GM12892 (cell line): Measurements from ENCODE around the gene USF2.
A peak's percentile ranks its signal among the peaks of the same experiment; 100 is the strongest.

Source experiments
- DNase-seq: peaks from one replicate; pipeline ENCODE4 v3.0.0; 2011; ENCODE audit not compliant: insufficient read length
- FAIRE-seq: peaks from 2 replicates; lab custom pipeline; 2011; peaks lifted over from hg19 to GRCh38; lab: Jason Lieb, UNC
- POLR2A ChIP-seq: IDR thresholded peaks from 2 replicates; pipeline ENCODE4 v1.6.1; 2011; ENCODE audit warnings: low read depth, low read length, control low read depth
- POLR2AphosphoS5 ChIP-seq: IDR thresholded peaks from 2 replicates; pipeline ENCODE4 v1.6.1; 2011; ENCODE audit warnings: low read depth, low read length, control low read depth
- TAF1 ChIP-seq: IDR thresholded peaks from 2 replicates; pipeline ENCODE4 v1.6.1; 2011; ENCODE audit warnings: low read depth, mild to moderate bottlenecking, control low read depth, low read length, borderline replicate concordance

The USF2 gene

DNA sequence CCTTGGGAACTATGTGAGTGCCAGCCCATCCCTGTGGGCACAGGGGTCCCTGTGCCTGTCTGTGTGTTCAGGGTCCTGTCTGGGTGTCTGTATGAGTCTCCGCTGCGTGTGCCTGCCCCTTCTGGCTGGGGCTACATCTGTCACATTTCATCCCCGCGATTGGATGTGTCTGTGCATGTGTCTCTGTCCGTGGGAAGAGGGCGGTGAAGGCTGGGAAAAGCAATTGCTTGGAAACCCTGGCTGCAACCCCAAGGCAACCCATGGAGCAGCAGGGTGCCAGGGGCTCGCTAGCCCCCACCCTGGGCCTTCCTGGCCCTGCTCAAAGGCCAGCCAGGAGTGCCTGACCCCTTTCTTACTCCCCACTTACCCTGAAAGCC, 24.6 kb downstream of the USF2 start:
- DNase-seq (no peak), FAIRE-seq (no peak)
- TF ChIP-seq POLR2A: no peak
- TF ChIP-seq TAF1: no peak
- TF ChIP-seq POLR2AphosphoS5: no peak

GRCh38 chr19:35293808-35294207, 25.0 kb downstream of the USF2 start:
- DNase-seq (no peak), FAIRE-seq (no peak)
- TF ChIP-seq POLR2AphosphoS5 (no peak), TAF1 (no peak), POLR2A (no peak)

GRCh38 chr19:35294328-35294727, 25.6 kb downstream of the USF2 start:
- no peak for TF ChIP-seq POLR2A
- no peak for TF ChIP-seq POLR2AphosphoS5
- TF ChIP-seq TAF1: no peak
- no peak for FAIRE-seq
- DNase-seq: no peak

GRCh38 chr19:35294859-35295791, 26.4 kb downstream of the USF2 start:
- FAIRE-seq: peak; percentile 5
- no peak for TF ChIP-seq POLR2AphosphoS5
- TF ChIP-seq TAF1: no peak
- no peak for TF ChIP-seq POLR2A
- no peak for DNase-seq

DNA sequence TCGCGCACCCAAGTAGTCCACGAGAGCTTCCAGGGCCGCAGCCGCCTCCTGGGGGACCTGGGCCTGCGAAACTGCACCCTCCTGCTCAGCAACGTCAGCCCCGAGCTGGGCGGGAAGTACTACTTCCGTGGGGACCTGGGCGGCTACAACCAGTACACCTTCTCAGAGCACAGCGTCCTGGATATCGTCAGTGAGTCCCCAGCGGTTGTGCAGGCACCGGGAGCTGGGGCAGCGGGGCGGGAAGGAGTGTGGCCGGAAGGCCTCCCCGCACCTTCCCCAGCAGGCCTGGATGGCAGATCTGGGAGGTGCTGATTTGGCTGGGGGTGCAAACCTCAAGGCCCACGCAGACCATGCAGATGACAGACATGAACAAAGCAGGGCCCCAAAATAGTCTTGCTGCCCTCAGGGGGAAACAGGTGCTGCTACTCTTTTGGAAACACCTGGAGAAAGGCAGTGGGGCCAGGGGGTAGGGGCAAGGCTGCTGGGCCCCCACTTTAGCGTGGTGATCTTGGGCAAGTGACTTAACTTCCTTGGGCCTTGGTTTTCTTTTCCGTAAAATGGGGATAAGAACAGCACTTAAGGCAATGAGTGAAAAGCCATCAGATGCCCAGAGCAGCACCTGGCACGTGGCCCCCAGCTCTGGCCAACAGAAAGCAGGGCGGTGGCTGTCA, 27.2 kb downstream of the USF2 start:
- DNase-seq (peak; percentile 66), FAIRE-seq (peak; percentile 30)
- TF ChIP-seq TAF1: no peak
- no peak for TF ChIP-seq POLR2AphosphoS5
- no peak for TF ChIP-seq POLR2A

DNA sequence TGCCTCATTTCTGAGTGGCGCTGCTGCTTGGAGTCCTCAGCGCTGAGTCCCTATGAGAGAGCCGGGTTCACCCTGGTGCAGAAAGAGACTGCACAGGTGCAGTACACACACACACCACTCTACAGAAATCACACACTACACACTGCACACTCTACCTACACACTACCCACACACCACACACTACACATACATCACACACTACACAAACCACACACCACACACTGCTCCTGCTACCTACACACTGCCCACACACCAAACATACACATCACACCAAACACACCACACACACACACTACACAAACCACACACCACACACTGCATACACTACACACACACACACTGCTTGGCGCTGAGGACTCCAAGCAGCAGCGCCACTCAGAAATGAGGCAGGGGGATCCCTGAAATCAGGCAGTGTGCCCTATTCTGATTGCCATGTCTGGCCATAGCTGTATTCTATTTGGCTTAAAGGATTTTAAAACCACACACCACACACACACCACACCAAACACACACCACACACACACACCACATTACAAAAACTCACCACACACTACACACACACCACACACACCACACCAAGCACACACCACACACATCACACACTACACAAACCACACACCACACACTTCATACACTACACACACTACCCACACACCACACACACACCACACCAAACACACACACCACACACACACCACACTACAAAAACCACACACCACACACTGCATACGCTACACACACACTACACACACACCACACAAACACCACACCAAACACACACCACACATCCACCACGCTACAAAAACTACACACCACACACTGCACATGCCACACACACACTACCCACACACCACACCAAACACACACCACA, 28.1 kb downstream of the USF2 start:
- TF ChIP-seq POLR2AphosphoS5: no peak
- no peak for TF ChIP-seq POLR2A
- no peak for TF ChIP-seq TAF1
- peak; percentile 92 for FAIRE-seq
- no peak for DNase-seq

DNA sequence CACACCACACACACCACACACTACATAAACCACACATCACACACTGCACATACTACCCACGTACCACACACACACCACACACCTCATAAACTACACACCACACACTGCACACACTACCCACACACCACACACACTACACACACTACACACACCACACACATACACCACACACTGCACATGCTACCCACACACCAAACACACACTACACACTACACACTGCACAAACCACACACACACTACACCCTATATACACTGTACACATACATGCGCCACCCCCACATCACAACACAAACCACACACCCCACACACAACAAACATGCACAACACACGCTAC, 28.7 kb downstream of the USF2 start:
- TF ChIP-seq TAF1 (no peak), POLR2A (no peak), POLR2AphosphoS5 (no peak)
- FAIRE-seq (no peak), DNase-seq (no peak)

DNA sequence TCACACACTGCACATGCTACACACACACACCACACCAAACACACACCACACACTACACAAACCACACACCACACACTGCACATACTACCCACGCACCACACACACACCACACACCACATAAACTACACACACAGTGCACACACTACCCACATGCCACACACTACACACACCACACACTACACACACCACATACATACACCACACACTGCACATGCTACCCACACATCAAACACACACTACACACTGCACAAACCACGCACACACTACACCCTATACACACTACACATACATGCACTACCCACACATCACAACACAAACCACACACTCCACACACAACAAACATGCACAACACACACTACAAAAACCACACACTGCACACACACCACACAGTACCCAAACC, 29.2 kb downstream of the USF2 start:
- FAIRE-seq (peak; percentile 92), DNase-seq (no peak)
- TF ChIP-seq POLR2A (no peak), POLR2AphosphoS5 (no peak), TAF1 (no peak)

DNA sequence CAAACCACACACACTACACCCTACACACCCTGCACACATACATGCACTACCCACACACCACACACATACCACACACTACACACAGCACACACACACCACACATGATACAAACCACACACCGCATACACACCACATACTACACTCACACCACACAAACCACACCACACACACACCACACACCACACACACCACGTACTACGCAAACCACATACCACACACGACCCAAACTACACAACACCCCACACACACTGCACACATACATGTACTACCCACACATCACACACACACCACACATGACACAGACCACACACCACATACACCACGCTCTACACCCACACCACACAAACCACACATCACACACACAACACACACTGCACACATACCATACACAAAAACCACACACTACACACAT, 29.8 kb downstream of the USF2 start:
- DNase-seq (no peak), FAIRE-seq (peak; percentile 57)
- TF ChIP-seq POLR2A (no peak), TAF1 (no peak), POLR2AphosphoS5 (no peak)

- no peak for FAIRE-seq
- no peak for DNase-seq
Observed at GRCh38 chr19:35299523-35300338, 31.0 kb downstream of the USF2 start.

GRCh38 chr19:35300339-35300649, 31.5 kb downstream of the USF2 start:
- no peak for TF ChIP-seq TAF1
- TF ChIP-seq POLR2AphosphoS5: no peak
- no peak for TF ChIP-seq POLR2A
- no peak for DNase-seq
- no peak for FAIRE-seq

More at GRCh38 chr19:35299523-35300338, 31.0 kb downstream of the USF2 start:
- TF ChIP-seq POLR2AphosphoS5 (no peak), TAF1 (no peak)
